Calu3 (cell line): ENCODE results near the gene KIF26A. TPM values are rescaled to one million over a fixed set of nuclear protein-coding genes. Genes with fewer than 3 reads are reported as not detected.

Experiments
- BruUV-seq: library from RNA; stranded (reverse); fragments of 400-500 nt; replicated peaks from 2 replicates; lab custom pipeline; 2021; lab: Mats Ljungman, UMichigan
- CTCF ChIA-PET: fragments of 300-600 bp; sonication (Branson Sonifier 250); formaldehyde crosslinking; loops from one replicate; lab custom pipeline; 2022; ENCODE audit warnings: antibody characterized with exemption; lab: Charles Lee
- DNase-seq: peaks from one replicate; pipeline ENCODE4 v3.0.0; 2022
- H3K27ac Mint-ChIP-seq: one replicate; pipeline ENCODE4 v1.8.0; 2022; ENCODE audit warnings: mixed read lengths; ENCODE audit not compliant: unreplicated experiment
- H3K27me3 Mint-ChIP-seq: one replicate; pipeline ENCODE4 v1.8.0; 2022; ENCODE audit warnings: mixed read lengths; ENCODE audit not compliant: unreplicated experiment
- H3K36me3 Mint-ChIP-seq: one replicate; pipeline ENCODE4 v1.8.0; 2022; ENCODE audit warnings: mild to moderate bottlenecking, moderate library complexity, mixed read lengths; ENCODE audit not compliant: insufficient read depth, unreplicated experiment
- H3K4me1 Mint-ChIP-seq: one replicate; pipeline ENCODE4 v1.8.0; 2022; ENCODE audit warnings: mild to moderate bottlenecking, low read depth, mixed read lengths; ENCODE audit not compliant: unreplicated experiment
- H3K4me3 Mint-ChIP-seq: one replicate; pipeline ENCODE4 v1.8.0; 2022; ENCODE audit warnings: mild to moderate bottlenecking, low read depth, moderate library complexity, mixed read lengths; ENCODE audit not compliant: unreplicated experiment
- H3K9me3 Mint-ChIP-seq: one replicate; pipeline ENCODE4 v1.8.0; 2022; ENCODE audit warnings: low read depth, mixed read lengths; ENCODE audit not compliant: unreplicated experiment
- CTCF ChIP-seq: fragments of 200-600 bp; IDR thresholded peaks from one replicate; pipeline ENCODE4 v1.8.0; 2022; ENCODE audit warnings: antibody characterized with exemption; ENCODE audit not compliant: unreplicated experiment
- intact Hi-C: fragments of 100-400 bp; cut with micrococcal nuclease; formaldehyde crosslinking; loops from one replicate; pipeline ENCODE4 v1.10.0; 2022; ENCODE audit not compliant: unreplicated experiment
- total RNA-seq: library from RNA; stranded (reverse); gene quantifications from 2 replicates; pipeline ENCODE4 v1.2.3, GENCODE V29; 2022

Gene KIF26A
- total RNA-seq, 1 experiment from 2014 or later: 0.07 TPM

DNA sequence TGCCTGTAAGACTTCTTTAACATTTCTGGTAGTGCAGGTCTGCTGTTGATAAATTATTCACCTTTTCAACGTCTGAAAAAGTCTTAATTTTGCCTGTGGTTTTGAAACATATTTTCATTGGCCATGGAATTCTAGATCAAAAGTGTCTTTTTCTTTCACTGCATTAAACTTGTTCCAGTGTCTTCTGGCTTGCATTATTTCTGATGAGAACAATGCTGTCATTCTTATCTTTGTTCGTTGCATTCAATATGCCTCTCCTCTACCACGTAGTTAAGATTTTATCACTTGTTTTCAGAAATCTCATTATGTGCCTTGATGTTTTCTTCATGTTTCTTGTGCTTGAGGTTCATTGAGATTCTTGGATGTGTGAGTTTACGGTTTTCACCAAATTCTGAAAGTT lies 13.4 kb upstream of the KIF26A start:
- no TSS peak for BruUV-seq
- CTCF ChIA-PET: no interaction called here
- DNase-seq: no peak
- intact Hi-C loops: no loop called here
- Mint-ChIP-seq H3K9me3 (peaks cover 16% of the 10 kb centered on the region), H3K4me1 (no peaks in the 10 kb centered on the region), H3K36me3 (no peaks in the 10 kb centered on the region), H3K4me3 (no peak overlapping the region), H3K27ac (no peak overlapping the region), H3K27me3 (peaks cover 77% of the 10 kb centered on the region)
- no peak for TF ChIP-seq CTCF

DNA sequence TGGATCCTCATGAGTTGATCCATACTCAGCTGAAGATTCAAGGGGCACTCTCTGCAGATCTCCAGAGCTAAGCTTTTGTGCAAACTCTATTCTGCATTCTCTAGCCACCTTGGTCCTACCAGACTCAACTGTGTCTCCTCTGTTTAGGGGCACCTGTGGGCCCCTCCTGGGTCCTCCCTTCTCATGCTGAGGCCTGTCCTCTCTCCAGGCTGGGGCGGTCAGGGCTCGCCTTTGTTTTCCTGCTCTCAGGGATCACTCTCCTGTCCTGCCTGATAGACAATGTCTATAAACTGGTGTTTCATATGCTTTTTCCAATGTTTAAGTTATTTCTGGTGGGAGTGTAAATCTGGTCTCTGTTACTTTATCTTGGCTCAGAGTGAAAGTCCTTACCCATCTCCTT lies 11.6 kb upstream of the KIF26A start:
- Mint-ChIP-seq H3K4me1 (no peaks in the 10 kb centered on the region), H3K9me3 (peaks cover 16% of the 10 kb centered on the region), H3K27me3 (peaks cover 78% of the 10 kb centered on the region), H3K36me3 (no peaks in the 10 kb centered on the region), H3K4me3 (no peak overlapping the region), H3K27ac (no peak overlapping the region)
- no peak for DNase-seq
- no peak for TF ChIP-seq CTCF
- intact Hi-C loops: no loop called here
- CTCF ChIA-PET: no interaction called here
- BruUV-seq: no TSS peak

GRCh38 chr14:104128981-104129380 lies 9.4 kb upstream of the KIF26A start:
- intact Hi-C loops: no loop called here
- H3K9me3 Mint-ChIP-seq: peaks cover 12% of the 10 kb centered on the region
- peaks cover 78% of the 10 kb centered on the region for H3K27me3 Mint-ChIP-seq
- H3K27ac Mint-ChIP-seq: no peak overlapping the region
- CTCF ChIA-PET: interaction anchor here (0.7 to 1.6 kb wide), 4 partner anchors 17 to 93 kb away, joined by 3 to 8 read pairs (median 3); no protein-coding TSS in a partner anchor
- BruUV-seq: no TSS peak
- H3K4me1 Mint-ChIP-seq: no peaks in the 10 kb centered on the region
- DNase-seq: no peak
- TF ChIP-seq CTCF: no peak
- H3K4me3 Mint-ChIP-seq: no peak overlapping the region
- H3K36me3 Mint-ChIP-seq: no peaks in the 10 kb centered on the region

GRCh38 chr14:104129556-104129955 lies 8.8 kb upstream of the KIF26A start:
- no TSS peak for BruUV-seq
- DNase-seq: no peak
- Mint-ChIP-seq H3K4me1 (no peaks in the 10 kb centered on the region), H3K36me3 (no peaks in the 10 kb centered on the region), H3K9me3 (peaks cover 10% of the 10 kb centered on the region), H3K27ac (no peak overlapping the region), H3K27me3 (peaks cover 80% of the 10 kb centered on the region), H3K4me3 (no peak overlapping the region)
- intact Hi-C loops: no loop called here
- no peak for TF ChIP-seq CTCF
- CTCF ChIA-PET: interaction anchor here (0.7 to 1.6 kb wide), 3 partner anchors 18 to 53 kb away, joined by 3 to 8 read pairs (median 3); no protein-coding TSS in a partner anchor
